ENCODE data around the gene MOB3A.

Gene MOB3A

DNA sequence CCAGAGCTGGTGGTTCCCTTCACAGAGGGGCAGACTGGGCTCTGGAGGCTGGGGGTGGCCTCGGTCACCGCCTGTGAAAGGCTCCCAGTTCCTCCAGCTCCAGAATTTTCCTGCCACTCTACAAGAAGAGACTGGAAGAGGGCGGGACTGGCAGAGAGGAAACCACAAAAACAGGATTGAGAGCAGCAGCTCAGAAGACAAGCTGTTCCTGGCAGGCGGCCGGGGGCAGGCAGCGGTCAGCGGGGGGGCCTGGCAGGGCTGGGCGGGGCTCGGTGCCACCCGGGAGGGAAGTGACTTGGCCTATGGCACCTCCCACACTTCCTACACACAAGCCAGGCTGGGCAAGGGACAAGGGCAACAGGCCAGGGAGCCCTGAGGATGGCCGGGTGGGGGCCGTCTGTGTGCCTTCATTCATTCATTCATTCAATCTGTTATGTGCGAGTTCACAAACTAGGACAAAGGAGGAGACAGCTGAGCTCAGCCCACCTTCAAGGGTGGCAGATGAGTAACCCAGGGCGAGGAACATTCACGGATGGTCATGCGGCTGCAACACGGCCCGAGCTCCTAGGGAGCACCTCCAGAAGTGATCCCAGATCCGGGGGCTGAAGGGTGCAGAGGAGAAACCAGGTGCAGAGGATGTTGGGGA is 63.7 kb downstream of the MOB3A start:
- DNase-seq, result peak; percentile 60 to 71

- no peak for DNase-seq
Measured at GRCh38 chr19:2027361-2027760, 68.8 kb downstream of the MOB3A start.

- DNase-seq, result no peak
Measured at GRCh38 chr19:2026770-2027169, 69.4 kb downstream of the MOB3A start.

GRCh38 chr19:2022289-2022688 is 73.8 kb downstream of the MOB3A start:
- DNase-seq, result no peak

GRCh38 chr19:2021453-2022140 is 74.5 kb downstream of the MOB3A start:
- no peak for DNase-seq

Data from CD4-positive, alpha-beta T cell treated with Interleukin-4 for 1 hour (primary cell).